D721Med (cell line): ENCODE measurements around the gene GTF2A2.
"Not testable (repeated sequence)": the region's sequence is repeated elsewhere in the genome, so short reads cannot be mapped to it uniquely, and the experiment has no call there.

Experiments
- DNase-seq: peaks from one replicate; pipeline ENCODE4 v3.0.0; 2011; ENCODE audit warnings: low spot score; ENCODE audit not compliant: insufficient read length
- FAIRE-seq: peaks from 2 replicates; lab custom pipeline; 2011; peaks lifted over from hg19 to GRCh38; lab: Jason Lieb, UNC
- TF ChIP-seq, protein P1 (sequence below): IDR thresholded peaks from 2 replicates; pipeline ENCODE4 v1.5.1; 2012; ENCODE audit warnings: mild to moderate bottlenecking, control low read depth; ENCODE audit not compliant: insufficient read depth; ENCODE audit errors: missing control alignments

Gene GTF2A2, protein sequence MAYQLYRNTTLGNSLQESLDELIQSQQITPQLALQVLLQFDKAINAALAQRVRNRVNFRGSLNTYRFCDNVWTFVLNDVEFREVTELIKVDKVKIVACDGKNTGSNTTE

DNA sequence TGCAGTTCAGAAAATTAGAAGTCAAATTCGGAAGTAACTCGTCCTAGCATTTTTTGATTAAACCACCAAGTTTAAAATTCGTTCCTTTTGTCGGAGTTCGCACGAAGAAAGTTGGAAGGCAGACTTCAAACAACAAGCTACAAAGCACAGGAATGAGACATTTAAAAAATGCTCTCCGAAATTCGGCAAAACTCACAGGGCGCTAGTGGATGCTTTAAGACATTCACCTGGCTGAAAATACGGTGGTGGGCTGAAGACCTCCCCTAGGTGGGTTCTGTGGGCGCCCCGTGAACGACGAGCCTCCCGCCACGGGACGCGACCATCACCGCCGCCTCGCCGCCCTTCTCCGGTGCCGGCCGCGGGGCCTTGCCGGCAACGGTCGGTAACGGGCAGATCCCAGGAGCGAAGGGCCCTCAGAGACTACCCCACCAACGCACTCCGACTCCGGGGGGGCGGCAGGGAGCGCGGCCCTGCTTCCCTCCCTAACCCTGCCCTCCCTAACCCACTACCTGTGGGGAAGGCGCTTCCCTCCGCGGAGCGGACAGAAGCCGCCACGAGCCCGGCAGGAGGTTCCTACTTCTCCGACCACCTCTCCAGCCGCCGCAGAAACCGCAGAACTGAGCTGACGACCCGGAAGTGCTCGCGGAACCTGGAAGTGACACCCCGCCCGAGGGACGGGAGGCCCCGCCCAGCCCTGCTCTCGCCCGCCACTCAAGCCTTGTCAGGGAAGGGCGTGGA lies at the start of gene GTF2A2:
GTF2A2 (minus strand) TSS at position 619 of the 738 bp plus-strand sequence. CDS start 5,238 bp downstream, outside the sequence.
- DNase-seq (peak; percentile 80), FAIRE-seq (no peak)
- TF ChIP-seq, protein P1, sequence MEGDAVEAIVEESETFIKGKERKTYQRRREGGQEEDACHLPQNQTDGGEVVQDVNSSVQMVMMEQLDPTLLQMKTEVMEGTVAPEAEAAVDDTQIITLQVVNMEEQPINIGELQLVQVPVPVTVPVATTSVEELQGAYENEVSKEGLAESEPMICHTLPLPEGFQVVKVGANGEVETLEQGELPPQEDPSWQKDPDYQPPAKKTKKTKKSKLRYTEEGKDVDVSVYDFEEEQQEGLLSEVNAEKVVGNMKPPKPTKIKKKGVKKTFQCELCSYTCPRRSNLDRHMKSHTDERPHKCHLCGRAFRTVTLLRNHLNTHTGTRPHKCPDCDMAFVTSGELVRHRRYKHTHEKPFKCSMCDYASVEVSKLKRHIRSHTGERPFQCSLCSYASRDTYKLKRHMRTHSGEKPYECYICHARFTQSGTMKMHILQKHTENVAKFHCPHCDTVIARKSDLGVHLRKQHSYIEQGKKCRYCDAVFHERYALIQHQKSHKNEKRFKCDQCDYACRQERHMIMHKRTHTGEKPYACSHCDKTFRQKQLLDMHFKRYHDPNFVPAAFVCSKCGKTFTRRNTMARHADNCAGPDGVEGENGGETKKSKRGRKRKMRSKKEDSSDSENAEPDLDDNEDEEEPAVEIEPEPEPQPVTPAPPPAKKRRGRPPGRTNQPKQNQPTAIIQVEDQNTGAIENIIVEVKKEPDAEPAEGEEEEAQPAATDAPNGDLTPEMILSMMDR: no peak

DNA sequence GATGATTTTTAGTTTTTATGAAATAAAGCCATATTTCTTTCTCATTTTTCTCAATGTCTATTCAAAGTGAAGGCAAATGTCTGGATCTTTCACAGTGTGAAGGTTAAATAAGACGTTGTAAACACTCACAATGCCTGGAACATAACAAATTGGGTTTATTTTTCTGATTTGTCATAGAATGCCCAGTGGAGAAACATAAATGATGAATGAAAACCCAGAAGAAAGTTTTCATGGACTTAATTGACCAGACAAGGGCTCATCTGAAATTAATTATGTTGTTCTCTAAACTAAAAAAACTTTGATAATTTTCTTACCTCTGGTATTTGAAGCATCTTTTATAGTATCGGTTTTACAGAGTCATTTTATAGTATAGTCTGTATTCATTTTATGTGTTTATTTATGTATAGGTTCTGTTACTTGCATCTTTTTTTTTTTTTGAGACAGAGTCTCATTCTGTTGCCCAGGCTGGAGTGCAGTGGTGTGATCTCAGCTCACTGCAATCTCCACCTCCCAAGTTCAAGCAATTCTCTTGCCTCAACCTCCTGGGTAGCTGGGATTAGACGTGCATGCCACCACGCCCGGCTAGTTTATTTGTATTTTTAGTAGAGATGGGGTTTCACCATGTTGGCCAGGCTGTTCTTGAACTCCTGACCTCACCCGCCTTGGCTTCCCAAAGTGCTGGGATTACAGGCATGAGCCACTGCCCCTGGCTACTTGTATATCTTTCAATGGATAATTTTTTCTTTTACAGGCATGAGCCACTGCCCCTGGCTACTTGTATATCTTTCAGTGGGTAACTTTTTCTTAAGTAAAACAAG lies 46.9 kb upstream of the GTF2A2 start:
- FAIRE-seq: no peak
- DNase-seq: no peak
- TF ChIP-seq, protein P1: no peak

GRCh38 chr15:59702351-59702750 lies 45.0 kb upstream of the GTF2A2 start:
- TF ChIP-seq, protein P1: no peak
- no peak for FAIRE-seq

GRCh38 chr15:59701880-59702279 lies 44.6 kb upstream of the GTF2A2 start:
- peak; percentile 48 for DNase-seq
- peak; percentile 91 for FAIRE-seq
- TF ChIP-seq, protein P1: no peak

More at GRCh38 chr15:59702351-59702750, 45.0 kb upstream of the GTF2A2 start:
- no peak for DNase-seq

GRCh38 chr15:59699810-59700431 lies 42.6 kb upstream of the GTF2A2 start:
- DNase-seq (no peak), FAIRE-seq (peak; percentile 16)
- TF ChIP-seq, protein P1: no peak

GRCh38 chr15:59698065-59698464 lies 40.8 kb upstream of the GTF2A2 start:
- DNase-seq, FAIRE-seq: not testable (repeated sequence)

- TF ChIP-seq, protein P1: no peak
- no peak for FAIRE-seq
These were observed 39.0 kb upstream of the GTF2A2 start for GRCh38 chr15:59696332-59696731.

More at GRCh38 chr15:59696332-59696731, 39.0 kb upstream of the GTF2A2 start:
- DNase-seq: no peak
